GM06990 (cell line): ENCODE results near the gene TSHZ1.

Experiments used
- DNase-seq: peaks from one replicate; pipeline ENCODE4 v3.0.0-alpha.2; 2011; ENCODE audit not compliant: insufficient read length; ENCODE audit errors: extremely low read depth
- H3K27me3 ChIP-seq: replicated peaks from 2 replicates; pipeline ENCODE4 v1.6.0; 2011; ENCODE audit warnings: low read length; ENCODE audit not compliant: control insufficient read depth, insufficient read depth
- H3K36me3 ChIP-seq: 2 replicates; pipeline ENCODE4 v1.5.1; 2011; ENCODE audit warnings: low read length; ENCODE audit not compliant: control insufficient read depth, insufficient read depth
- H3K4me3 ChIP-seq: replicated peaks from 2 replicates; pipeline ENCODE4 v1.5.1; 2011; ENCODE audit warnings: low read depth, mild to moderate bottlenecking, control low read depth, low read length
- TF ChIP-seq, protein P1 (sequence below): IDR thresholded peaks from 2 replicates; pipeline ENCODE4 v1.5.1; 2011; ENCODE audit warnings: low read length, control low read depth, mild to moderate bottlenecking, inconsistent platforms; ENCODE audit not compliant: insufficient read depth, poor library complexity, severe bottlenecking

The TSHZ1 gene

DNA sequence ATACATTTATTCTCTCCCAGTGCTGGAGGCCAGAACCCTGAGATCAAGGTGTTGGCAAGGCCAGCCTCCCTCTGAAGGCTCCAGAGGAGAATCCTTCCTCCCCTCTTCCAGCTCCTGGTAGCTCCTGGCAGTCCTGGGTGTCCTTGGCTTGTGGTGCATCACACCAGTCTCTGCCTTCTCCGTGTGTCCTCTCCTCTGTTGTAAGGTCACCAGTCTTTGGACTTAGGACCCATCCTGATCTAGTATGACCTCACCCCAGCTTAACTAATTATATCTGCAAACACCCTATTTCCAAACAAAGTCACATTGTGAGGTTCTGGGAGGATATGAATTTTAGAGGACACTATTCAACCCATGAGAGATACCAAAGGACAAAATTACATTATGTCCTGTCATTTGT is 31.1 kb downstream of the TSHZ1 start:
- Histone ChIP-seq H3K27me3 (no peaks in the 10 kb centered on the region), H3K4me3 (no peak overlapping the region), H3K36me3 (no peaks in the 10 kb centered on the region)
- TF ChIP-seq, protein P1, sequence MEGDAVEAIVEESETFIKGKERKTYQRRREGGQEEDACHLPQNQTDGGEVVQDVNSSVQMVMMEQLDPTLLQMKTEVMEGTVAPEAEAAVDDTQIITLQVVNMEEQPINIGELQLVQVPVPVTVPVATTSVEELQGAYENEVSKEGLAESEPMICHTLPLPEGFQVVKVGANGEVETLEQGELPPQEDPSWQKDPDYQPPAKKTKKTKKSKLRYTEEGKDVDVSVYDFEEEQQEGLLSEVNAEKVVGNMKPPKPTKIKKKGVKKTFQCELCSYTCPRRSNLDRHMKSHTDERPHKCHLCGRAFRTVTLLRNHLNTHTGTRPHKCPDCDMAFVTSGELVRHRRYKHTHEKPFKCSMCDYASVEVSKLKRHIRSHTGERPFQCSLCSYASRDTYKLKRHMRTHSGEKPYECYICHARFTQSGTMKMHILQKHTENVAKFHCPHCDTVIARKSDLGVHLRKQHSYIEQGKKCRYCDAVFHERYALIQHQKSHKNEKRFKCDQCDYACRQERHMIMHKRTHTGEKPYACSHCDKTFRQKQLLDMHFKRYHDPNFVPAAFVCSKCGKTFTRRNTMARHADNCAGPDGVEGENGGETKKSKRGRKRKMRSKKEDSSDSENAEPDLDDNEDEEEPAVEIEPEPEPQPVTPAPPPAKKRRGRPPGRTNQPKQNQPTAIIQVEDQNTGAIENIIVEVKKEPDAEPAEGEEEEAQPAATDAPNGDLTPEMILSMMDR = no peak
- DNase-seq = no peak

DNA sequence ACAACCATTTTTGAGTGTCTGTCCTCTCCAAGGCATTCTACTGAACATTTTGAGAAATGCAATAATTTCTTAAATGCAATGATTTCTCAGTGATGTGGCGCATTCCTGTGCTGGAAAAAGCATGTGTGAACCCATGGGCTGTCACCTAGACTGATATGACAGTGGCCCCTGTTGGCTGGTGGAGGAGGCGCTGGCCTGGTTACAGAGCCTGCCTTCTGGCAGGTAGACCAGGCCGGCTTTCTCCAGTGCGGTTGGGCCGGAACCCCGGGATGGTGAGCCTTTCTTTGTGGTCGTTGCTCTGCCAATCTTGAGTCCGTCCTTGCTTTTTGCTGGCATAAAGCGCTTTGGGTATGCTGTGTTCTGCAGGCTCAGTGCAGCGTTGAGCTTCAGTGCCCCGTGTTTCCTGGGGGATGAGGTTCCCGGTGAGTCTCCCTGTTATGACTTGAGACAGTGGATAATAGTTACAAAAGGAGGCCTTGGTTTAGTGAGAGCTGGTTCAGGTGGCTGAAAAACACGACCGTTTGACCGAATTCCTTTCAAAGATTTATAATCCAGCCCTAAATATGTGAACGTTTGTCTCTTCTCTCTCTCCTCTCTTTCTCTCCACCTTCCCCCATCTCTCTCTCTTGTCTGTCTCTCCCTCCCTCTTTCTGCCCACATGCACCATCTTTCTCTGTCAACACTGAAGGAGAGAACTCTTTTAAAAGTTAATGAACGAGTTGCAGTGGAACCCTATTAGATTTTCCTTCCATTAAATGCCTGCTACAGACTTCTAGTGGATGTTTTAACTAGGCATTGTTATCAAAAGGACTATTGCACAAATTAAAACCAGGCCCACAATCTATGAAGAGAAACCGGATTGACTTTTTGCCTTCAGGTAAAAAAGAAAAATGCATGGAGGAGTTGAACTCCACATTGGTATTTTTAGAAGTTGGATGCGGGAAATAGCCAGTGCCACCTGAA is 34.0 kb downstream of the TSHZ1 start:
- Histone ChIP-seq H3K4me3 (no peak overlapping the region), H3K36me3 (no peaks in the 10 kb centered on the region), H3K27me3 (no peaks in the 10 kb centered on the region)
- TF ChIP-seq, protein P1 = peak; percentile 26
- DNase-seq = no peak

DNA sequence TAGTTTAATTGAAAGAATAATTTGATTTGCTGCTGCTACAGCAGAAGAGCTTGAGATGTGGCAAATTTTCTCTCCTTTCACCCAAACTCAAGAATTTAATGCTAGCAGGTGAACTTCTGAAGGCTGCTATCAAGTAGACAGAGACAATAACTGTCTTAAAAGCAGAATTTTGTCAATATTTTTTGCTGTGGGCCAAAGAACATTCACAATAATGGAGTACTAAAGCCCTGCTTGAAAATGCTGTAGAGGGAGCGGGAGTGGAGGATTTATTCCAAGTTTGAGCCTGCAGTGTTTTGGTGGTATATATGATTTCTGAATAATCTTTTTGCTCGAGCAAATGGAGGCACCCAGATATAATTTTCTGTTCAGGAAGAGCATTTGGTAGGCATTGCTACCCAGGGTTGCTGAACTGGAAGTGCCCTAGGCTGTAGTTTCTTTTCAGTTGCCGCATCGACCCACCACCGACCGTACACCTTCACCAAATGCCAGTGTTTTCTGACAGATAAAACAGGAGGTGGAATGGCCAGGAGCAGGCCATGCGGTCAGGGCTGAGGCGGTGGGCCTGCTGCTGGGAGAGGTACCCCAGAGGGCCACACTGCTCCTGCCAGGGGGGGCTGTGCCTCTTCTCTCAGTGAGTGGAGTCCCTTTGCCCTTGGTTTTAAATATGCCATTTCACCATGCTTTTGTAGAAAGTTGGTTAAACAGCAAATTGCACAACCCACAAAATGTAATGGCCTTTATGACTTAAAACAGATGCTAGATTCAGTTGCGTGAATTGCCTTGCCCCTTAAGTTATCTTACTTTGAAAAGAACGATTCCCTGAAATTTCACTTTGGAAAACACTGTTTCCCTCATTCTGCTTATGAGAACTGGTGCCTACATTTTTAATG is 36.4 kb downstream of the TSHZ1 start:
- TF ChIP-seq, protein P1 = no peak
- Histone ChIP-seq H3K36me3 (no peaks in the 10 kb centered on the region), H3K4me3 (peak overlapping the region; percentile 43), H3K27me3 (no peaks in the 10 kb centered on the region)
- DNase-seq = no peak

DNA sequence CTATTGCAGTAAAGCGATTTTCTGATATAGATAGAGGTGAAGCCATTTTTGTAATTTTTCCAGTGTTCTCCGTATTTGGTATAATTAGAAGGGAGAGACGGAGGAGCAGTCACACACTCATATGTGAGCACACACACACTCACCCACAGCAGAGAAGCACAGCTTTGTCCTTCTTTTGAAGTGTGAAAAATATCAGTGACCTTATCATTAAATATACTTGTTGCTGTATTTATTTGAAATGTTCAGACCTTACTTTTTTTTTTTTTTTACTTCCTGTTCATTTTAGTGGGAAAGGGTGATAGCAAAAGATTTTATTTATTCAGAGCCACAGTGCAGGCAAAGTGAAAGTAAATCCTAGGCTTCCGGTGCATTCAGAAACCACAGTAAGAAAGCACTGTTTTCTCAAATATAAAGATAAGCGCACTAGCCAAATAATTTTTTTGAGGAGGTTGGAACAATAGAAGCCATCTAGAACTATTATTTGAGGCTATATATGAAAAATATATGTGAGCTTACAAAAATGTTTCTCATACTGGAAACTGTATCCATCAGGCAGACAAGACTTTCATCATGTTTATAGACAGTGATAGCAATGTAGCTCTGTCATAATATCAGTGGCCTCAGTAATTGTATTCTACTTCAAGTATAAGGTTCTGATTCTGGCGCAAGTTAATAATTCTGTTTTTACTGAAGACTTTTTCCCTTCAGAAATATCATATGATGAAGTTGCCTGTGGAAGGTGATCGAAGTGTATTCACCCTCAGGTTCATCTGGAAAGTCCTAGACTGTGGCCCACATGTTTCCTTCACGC is 37.2 kb downstream of the TSHZ1 start:
- TF ChIP-seq, protein P1 = no peak
- Histone ChIP-seq H3K36me3 (no peaks in the 10 kb centered on the region), H3K4me3 (peak overlapping the region; percentile 43), H3K27me3 (no peaks in the 10 kb centered on the region)
- no peak for DNase-seq

DNA sequence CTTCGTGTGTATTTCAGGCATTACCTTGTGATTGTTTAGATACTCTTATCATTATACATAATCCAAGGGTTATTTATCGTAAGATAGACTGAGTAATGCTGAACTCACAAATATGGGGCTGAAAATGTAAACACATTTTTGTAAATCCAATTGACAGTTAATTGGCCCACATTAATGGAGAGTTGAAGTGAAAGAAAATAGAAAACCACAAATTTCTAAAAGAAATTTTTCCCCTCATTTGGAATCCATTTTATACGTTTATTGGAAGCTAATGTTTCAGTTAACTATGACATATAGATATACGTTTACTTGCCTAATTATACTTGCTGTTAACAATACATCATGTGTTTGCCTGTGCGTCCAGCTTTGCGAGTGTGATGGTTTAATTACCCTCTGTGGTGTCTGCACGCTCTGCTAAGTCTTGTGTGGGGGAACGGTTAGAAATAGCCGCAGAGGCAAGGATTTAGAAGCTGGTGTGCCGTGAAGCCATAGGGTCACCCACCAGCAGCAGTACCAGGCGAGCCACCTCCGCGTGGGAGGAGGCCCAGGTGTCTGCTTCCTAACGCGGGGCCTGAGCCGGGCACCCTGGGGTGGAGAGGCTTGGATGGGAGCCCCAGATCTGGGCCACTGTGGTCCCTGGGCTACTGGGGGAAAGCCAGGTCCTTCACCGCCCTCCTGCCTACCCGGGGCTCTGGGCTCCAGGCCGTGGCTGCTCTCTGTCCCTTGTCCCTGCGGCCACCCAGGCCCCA is 38.0 kb downstream of the TSHZ1 start:
- no peak for DNase-seq
- H3K27me3 ChIP-seq = no peaks in the 10 kb centered on the region

More for the DNA sequence above, 38.0 kb downstream of the TSHZ1 start:
- TF ChIP-seq, protein P1 = no peak
- H3K4me3 ChIP-seq = no peak overlapping the region; the same call in none of the 2 replicates
- H3K36me3 ChIP-seq = no peaks in the 10 kb centered on the region
